ENCODE data around the gene NAALAD2.
"Not testable (repeated sequence)": the region's sequence is repeated elsewhere in the genome, so short reads cannot be mapped to it uniquely, and the experiment has no call there.

Gene NAALAD2

GRCh38 chr11:90192869-90193582 lies 58.6 kb downstream of the NAALAD2 start:
- no peak for DNase-seq (ENCODE audit: low read depth in 2 of 2)

- no peak for DNase-seq (ENCODE audit: low read depth in 2 of 2)
Measured at GRCh38 chr11:90197377-90197776, 62.9 kb downstream of the NAALAD2 start.

DNA sequence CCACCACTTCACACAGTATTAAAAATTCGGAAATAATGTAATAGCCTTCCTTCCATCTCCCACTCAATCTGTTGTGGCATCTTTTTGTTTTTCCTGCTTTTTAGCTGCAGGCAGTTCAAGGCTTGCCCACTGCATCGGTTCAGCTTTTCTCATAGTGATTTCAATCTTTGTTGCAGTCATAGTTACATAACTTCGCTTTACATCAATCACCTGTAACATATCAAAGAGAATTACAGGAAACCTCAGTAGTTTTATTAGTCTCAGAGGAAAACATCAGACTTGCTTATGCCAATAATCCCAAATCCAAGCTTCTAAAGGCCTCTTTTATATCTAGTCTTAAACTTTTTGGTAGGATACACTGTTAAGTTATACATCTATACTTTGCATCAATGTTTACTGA lies 67.9 kb downstream of the NAALAD2 start:
- DNase-seq (ENCODE audit: low read depth in 2 of 2): no peak

DNA sequence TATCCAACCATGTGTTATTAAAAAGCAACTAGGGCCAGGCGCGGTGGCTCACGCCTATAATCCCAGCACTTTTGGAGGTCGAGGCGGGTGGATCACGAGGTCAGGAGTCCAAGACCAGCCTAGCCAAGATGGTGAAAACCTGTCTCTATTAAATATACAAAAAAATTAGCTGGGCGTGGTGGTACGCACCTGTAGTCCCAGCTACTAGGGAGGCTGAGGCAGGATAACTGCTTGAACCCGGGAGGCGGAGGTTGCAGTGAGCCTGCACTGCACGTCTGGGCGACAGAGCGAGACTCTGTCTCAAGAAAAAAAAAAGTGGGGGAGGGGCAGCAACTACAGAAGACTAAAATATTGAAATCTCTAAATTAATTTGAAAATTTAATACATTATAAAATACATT lies 69.9 kb downstream of the NAALAD2 start:
- DNase-seq (ENCODE audit: low read depth in 2 of 2): no peak

DNA sequence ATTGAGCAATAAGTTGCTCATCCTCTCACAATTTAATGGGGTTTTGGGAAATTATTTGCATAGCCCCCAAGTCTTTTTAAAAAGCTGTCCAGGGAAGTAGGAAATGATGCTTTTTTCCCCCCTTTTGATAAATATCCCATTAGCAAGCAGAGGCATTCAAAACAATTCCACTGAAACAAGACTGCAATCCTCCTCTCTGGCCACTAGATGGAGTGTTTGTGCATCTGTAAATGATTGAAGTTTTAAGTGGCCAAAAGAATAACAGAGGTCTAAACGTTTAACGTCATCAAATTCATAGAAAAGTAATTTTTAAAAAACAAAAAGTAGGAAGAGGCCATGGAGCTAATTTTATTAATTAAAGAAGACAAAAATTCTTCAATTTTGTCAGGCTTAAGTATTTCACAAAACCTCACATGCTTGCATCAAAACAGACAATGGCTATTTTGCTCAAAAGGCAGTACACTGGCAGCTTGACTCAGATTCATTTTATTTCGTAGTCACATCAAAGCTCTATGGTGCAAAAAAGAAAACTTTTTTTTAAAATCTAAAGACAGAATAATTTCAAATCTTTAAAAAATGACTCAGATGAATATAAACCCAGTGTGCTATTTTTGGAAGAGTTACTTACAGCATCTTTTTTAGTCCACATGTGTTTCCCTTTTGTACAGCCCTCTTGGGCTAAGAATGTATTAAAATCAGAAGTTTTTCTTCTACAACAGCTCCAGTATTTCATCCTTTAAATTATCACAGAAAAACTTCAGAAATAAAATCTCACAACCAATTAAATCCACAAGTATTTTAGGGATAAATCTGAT lies 70.6 kb downstream of the NAALAD2 start:
- DNase-seq (ENCODE audit: low read depth in 2 of 2): no peak

- not testable (repeated sequence) for DNase-seq (ENCODE audit: low read depth in 2 of 2)
Measured at GRCh38 chr11:90207992-90208391, 73.5 kb downstream of the NAALAD2 start.

DNA sequence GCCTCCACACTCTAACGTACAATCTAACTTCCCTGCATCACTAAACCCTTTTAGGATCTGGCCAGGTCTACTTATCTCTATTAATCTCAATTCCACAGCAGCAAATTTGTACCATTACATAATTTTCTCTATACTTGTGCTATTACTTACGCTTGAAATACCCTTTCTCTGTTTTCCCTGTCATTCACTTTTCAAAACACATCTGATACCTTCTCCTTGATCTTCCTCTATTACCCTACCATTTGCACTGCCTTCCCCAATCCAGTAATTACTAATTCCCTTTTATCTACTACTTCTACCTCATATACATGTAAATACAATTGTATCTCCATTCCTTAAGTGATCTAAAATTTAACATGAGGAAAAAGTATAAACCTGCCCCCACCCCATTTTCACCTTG lies 74.4 kb downstream of the NAALAD2 start:
- no peak for DNase-seq (ENCODE audit: low read depth in 2 of 2)

- no peak for DNase-seq (ENCODE audit: low read depth in 2 of 2)
Measured at GRCh38 chr11:90213322-90213721, 78.9 kb downstream of the NAALAD2 start.

- DNase-seq (ENCODE audit: low read depth in 2 of 2): no peak
Measured at GRCh38 chr11:90216611-90217010, 82.1 kb downstream of the NAALAD2 start.

DNA sequence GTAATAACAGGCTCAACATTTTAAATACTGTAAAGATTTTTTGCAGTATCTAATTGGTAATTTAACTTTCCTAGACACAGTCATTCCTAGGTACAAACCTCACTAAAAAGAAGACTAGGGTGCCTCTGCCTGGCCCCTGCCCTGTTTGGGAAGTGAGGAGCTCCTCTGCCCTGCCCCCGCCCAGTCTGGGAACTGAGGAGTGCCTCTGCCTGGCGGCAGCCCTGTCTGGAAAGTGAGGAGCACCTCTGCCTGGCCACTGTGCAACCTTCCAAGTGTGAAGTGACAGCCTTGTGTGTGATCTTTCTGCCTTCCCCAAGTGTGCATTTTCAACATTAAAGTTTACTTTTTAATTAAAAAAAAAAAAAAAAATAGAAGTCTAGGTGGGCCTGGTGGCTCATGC lies 84.1 kb downstream of the NAALAD2 start:
- DNase-seq (ENCODE audit: low read depth in 2 of 2): no peak

GRCh38 chr11:90219438-90219837 lies 85.0 kb downstream of the NAALAD2 start:
- DNase-seq (ENCODE audit: low read depth in 2 of 2): no peak

DNA sequence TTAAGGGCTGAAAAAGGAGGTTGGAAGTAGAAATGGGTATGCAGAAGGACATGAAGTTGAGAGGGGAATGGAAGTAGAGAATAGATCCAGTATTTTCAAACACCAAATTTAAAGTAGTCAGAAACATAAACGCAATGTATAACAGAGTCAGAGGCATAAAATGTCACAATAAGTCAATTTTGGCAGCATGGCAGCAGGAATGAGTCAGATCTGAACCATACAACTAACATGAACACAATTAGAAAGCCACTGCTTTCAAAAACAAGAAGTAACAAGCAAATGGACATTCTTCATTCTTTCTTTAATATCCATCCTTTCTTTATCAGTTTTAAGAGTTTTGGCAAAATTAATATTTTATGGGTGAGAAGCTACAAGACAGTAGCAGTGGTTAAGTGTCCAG lies 85.9 kb downstream of the NAALAD2 start:
- DNase-seq (ENCODE audit: low read depth in 2 of 2): no peak

DNA sequence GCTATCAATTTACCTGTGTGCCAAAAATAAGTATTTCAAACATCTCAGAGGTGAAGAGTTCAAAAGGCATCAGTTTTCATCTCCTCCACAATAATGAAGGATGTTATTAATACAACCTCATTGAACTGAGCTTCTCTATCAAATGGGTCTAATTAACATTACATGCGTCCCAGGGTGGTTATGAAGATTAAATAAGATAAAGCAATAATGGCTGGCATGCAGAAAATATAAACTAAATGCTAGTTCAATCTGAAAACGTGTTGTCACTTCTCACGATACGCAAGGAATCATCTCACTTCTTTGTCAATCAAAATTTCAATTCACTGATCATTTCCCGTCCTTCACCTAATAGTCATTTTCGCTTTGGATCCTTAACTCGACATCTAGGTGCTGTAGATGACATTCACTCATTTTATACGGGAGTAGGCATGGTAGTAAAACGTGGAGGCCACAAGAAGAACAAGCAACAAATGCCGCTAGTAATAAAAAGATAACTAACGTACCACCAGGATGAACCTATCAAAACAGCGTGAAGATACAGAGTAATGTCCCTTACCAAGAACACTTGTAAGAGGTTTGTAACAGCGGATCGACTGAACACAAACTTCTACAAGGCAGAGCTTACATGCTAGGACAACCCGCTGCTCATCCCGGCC lies 87.5 kb downstream of the NAALAD2 start:
- DNase-seq (ENCODE audit: low read depth in 2 of 2): no peak

- DNase-seq (ENCODE audit: low read depth in 2 of 2): peak; percentile 92 to 93
Measured at GRCh38 chr11:90222459-90223247, 88.2 kb downstream of the NAALAD2 start, which contains the start of gene CHORDC1. TSS of gene CHORDC1 (minus strand) at chr11:90223049. CDS start at chr11:90222954, 95 bp downstream.

- DNase-seq (ENCODE audit: low read depth in 2 of 2): no peak
Measured at GRCh38 chr11:90223248-90223585, 88.8 kb downstream of the NAALAD2 start.

GRCh38 chr11:90228056-90228455 lies 93.6 kb downstream of the NAALAD2 start:
- no peak for DNase-seq (ENCODE audit: low read depth in 2 of 2)

DNA sequence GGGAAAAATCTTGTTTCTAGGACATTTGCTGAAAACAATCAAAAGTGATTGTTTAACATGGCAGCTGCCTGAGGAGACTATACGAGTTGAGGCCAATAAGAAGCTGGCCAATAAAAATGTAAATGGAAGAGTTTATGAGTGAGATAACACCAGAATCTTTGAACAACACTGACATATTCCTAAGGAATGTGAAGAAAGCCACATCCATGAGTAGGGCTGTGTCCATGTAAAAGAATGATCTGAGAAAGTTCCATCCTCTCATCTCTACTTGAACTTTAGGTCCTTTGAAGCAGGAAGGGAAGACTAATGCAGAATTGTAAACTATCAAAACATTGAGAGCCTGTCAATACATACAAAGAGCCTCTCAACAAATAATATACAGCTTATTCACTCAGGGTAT lies 95.3 kb downstream of the NAALAD2 start:
- no peak for DNase-seq (ENCODE audit: low read depth in 2 of 2)

GRCh38 chr11:90234977-90235376 lies 100.5 kb downstream of the NAALAD2 start:
- no peak for DNase-seq (ENCODE audit: low read depth in 2 of 2)

- no peak for DNase-seq (ENCODE audit: low read depth in 2 of 2)
Measured at GRCh38 chr11:90235526-90235925, 101.1 kb downstream of the NAALAD2 start.

GRCh38 chr11:90237004-90237403 lies 102.5 kb downstream of the NAALAD2 start:
- no peak for DNase-seq (ENCODE audit: low read depth in 2 of 2)

- DNase-seq (ENCODE audit: low read depth in 2 of 2): not testable (repeated sequence)
Measured at GRCh38 chr11:90239967-90240636, 105.6 kb downstream of the NAALAD2 start.

Measured in stimulated activated CD8-positive, alpha-beta memory T cell treated with anti-CD3 and anti-CD28 coated beads, Interleukin-15, amount 100 ng/mL, for 48 hours (primary cell).